Activated T-cell treated with anti-CD3 and anti-CD28 coated beads for 4 hours (primary cell): ENCODE data around the gene PAOX.

Experiments used
- DNase-seq: peaks from one replicate; pipeline ENCODE4 v3.0.0-alpha.2; 2020

The PAOX gene

GRCh38 chr10:133440633-133441285 is 61.7 kb downstream of the PAOX start:
- no peak for DNase-seq
